Activated CD8-positive, alpha-beta memory T cell treated with anti-CD3 and anti-CD28 coated beads for 24 hours (primary cell): ENCODE results near the gene RFX7.

ENCODE experiments used
- DNase-seq: peaks from one replicate; pipeline ENCODE4 v3.0.0-alpha.2; 2020

RFX7 gene

DNA sequence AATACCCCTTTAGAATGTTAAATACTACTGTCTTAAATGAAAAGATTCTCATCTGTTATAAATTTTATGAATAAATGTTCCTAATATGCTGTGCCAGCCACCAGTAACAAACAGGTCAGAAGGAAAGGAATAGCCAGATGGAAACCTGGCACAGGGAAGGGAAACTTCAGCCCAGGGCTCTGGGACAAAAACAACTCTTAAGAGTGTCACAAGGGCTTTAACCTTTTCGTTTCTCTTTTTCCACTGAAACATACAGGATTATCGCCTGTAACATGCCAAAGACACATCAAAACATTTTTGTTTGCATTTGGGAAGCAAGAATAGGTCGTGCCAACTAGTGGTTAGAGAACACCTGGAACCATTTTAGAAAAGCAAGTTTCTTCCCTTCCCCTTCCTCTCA, 141.2 kb downstream of the RFX7 start:
- DNase-seq = no peak

DNA sequence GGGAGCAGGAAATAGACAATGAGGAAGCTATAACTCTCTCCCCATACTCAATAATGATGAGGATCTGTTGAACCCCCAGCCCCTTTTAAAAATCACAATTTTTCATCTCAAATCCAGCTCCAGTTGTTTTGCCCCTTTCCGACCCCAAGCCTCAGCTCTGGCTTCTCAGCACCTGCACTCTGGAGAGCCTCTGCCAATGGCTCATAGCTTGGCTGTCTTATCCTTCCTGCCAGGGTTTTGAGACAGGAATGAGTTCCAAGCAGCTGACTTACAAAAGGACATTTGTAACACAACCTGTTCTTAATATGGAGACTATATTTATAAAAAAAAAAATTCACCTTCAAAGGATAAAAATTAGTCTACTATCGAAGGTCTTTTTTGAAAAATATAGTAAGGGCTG, 144.4 kb downstream of the RFX7 start:
- no peak for DNase-seq

- DNase-seq = no peak
These were observed 145.3 kb downstream of the RFX7 start for GRCh38 chr15:56098195-56098863.

- DNase-seq = no peak
These were observed 148.3 kb downstream of the RFX7 start for GRCh38 chr15:56095406-56095805.

DNA sequence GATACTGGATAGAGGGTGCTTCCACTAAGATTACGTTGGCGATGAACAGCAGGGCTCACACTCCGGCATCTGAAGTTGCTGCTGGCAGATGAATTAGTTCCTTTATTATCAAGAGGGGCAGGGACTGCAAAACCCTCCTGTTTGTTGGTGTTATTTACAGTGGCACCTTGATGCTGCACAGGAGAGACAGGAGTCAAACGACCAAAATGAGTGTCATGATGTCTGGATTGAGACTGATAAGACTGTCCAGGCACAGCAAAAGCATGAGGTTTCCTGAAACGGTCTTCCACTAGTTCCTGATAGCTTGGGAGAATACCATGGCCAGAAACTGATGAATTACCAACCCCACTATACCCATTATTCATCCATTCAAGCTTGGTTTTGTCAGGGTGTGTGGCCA, 149.5 kb downstream of the RFX7 start:
- no peak for DNase-seq

GRCh38 chr15:56088389-56088788, 155.3 kb downstream of the RFX7 start:
- no peak for DNase-seq

DNA sequence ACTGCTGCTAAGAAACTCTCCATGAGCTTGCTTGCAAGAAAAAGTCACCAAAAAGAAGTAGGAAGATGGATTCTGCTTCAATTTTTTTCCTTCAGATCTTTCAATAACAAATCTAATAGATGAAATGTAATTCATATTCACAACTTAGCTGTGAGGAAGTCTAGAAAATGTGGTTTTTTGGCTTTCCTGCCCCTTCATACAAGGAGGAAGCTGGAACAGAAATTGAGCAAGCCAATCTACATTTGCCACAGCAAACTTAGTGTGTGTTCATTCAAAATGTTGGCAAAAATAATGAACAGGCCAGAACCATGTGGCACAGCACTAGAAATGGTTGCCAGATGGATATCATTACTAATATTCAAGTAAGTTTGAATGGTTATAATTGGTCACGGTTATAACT, 157.1 kb downstream of the RFX7 start:
- no peak for DNase-seq

GRCh38 chr15:56082263-56082761, 161.4 kb downstream of the RFX7 start:
- DNase-seq = no peak

DNA sequence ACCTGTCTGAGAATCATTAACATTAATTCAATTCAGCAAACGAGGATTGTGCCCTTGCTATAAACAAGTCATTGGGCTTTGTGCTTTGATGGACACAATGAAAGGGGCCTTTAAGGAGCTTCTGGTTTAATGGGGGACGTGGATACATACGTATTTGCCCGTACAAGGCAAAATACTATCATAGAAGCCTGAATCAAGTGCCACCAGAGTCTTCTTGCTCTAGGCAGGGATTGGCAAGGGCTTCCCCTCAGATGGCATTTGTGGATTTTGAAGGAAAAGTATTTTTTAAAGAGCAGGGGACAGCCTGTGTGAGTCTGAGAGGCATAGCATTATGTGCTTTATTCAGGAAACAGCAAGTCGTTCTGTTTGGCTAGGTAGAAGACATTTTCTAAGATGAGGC, 166.6 kb downstream of the RFX7 start:
- DNase-seq = no peak

DNA sequence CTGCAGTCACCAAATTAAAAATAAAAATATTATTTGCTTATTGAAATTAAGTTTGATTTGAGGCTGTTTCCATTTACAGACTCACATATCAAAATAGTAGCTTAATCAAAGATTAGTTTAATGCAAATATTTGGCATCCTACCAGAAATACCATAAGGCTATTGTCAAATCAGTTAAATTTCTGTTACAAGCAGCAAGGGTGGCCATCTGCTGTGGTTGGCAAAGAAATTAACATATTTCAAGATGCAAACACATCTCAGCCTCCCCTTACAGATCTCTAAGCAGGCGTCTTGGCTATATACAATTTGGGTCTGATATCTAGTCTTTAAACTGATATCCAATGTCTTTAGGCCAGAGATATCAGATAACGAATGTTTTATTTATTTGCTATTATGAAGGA, 167.0 kb downstream of the RFX7 start:
- DNase-seq = no peak

DNA sequence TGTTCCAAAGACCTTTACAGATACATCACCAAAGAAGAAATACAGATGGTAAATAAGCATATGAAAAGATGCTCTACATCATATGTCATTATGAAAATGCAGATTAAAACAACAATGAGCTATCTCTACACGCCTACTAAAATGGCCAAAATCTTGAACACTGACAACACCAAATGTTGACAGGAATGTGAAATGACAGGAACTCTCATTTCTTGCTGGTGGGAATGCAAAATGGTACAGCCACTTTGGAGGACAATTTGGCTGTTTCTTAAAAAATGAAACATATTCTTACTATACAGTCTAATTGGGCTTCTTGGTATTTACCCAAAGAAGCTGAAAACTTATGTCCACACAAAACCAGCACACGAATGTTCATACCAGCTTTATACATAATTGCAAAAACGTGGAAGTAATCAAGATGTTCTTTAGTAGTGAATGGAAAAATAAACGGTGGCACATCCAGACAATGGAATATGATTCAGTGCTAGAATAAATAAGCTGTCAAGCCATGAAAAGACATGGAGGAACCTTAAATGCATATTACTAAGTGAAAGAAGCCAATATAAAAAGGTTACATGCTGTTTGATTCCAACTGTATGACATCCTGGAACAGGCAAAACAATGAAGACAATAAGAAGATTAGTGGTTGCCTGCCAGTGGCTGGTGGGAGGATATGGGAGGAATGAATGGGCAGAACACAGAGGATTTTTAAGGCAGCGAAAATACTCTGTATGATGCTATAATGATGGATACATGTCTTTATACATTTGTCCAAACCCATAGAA, 169.0 kb downstream of the RFX7 start:
- no peak for DNase-seq

DNA sequence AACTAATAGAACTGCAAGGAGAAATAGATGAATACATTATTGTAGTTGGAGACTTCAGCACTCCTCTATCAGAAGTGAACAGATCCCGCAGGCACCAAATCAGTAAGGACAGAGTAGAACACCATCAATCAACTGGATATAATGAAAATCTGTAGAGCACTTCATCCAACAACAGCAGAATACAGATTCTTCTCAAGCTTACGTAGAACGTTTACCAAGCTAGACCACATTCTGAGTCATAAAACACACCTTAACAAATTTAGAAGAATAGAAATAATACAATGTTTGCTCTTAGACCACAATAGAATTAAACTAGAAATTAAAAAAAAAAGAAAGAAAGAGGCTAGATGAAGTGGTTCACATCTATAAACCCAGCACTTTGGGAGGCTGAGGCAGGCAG, 179.5 kb downstream of the RFX7 start:
- DNase-seq = no peak

- no peak for DNase-seq
These were observed 184.0 kb downstream of the RFX7 start for GRCh38 chr15:56059716-56060115.

GRCh38 chr15:56058986-56059385, 184.7 kb downstream of the RFX7 start:
- no peak for DNase-seq

DNA sequence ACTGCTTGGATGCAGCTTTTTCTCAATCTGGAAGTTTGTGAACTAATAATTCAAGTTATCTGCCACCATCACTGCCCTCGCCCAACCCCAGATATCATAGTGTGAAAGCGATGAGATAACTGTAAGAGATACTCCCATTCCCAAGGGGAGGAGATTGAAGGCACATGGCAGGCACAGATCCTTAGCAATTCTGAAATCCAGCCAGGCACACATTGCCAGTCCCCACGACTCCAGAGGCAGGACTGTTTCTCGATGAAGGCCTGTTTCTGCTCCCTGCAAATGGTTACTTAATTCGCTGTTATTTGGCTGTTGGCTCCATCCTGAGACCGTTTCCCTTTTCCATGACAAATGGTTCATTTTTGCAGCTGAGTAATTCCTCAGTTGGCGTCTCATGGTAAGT, 187.1 kb downstream of the RFX7 start:
- DNase-seq = no peak

DNA sequence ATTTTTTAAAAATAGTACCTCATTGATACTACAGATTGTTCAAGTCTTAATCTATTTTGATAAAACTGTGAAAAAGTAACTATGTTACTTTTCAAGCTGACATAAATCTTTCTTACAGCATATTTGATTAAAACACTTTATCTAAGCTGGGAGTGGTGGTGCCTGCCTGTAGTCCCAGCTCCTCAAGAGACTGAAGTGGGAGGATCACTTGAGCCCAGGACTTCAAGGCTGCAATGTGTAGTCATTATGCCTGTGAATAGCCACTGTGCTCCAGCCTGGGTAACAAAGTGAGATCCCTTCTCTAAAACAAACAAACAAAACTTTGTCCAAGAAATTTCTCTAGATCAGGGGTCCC, 190.7 kb downstream of the RFX7 start:
- no peak for DNase-seq

DNA sequence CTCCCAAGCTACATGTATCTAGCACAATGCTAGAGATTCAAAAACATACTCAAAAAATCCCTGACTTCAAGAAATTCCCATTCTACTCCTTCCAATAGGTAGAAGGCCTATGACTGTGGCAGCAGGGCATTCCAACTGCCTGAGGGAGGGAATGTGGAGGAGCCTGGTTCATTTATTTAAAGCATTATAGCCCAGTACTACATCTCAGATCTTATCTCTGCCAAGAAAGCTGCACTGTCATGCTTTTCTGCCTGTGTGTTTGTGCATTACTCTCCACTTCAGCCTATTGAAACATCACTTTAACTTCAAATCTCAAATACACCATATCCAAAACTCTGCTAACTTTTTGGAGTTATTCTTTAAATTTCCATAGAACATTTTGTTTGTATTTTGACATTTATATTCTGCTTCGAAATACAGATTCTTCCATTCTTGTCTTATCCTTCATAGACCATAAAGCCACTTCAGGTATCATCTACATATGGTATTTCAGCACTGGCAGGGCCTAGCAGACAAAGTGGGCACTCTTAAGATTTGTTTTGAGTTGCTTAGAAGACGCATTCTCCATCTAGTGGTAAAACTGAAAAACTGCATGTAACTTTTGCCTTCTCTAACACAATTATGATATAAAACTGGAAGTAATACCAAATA, 191.2 kb downstream of the RFX7 start:
- no peak for DNase-seq

DNA sequence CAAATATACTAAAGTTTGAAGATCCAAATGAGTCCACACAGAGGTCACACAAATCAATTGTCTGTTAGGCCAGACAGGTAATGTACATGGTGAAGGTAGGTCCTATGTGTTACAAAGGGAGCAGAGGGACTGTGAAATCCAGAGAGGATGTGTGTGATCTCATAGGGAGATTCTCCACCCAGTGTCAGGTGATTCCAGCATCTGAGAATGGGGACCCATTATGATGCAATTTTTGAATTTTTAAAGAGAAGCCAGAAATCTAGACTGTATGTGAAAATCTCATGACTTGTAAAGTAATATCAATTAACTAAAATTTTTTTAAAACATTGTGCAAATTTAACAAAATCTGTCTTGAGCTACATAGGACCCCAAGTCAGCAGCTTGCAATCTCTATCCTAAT, 192.0 kb downstream of the RFX7 start:
- DNase-seq = no peak

GRCh38 chr15:56049577-56049976, 194.1 kb downstream of the RFX7 start:
- no peak for DNase-seq

DNA sequence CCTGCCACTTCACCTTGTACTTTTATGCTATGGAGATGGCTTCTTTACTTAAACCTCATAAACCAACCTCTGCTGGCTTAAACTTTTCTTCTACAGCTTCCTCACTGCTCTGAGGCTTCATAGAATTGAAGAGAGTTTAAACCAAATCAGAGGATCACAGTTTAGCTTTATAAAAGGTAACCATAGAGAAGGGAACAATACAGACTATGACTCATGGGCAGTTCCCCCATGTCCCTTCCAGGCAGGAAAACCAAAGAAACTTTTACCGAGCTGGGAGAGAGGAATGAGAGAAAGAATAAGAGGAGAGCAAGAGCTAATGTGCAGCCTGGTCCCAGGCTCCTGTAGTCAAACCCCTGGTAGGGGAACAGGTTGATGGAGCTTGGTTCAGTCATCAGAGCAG, 196.3 kb downstream of the RFX7 start:
- no peak for DNase-seq

- DNase-seq = no peak
These were observed 198.5 kb downstream of the RFX7 start for GRCh38 chr15:56045068-56045748.

- peak; percentile 65 for DNase-seq
These were observed 200.4 kb downstream of the RFX7 start for GRCh38 chr15:56042982-56043980.
